Osteoblast (primary cell): Measurements from ENCODE around the gene PPP4R3B. TPM values are rescaled to one million over a fixed set of nuclear protein-coding genes. Genes with fewer than 3 reads are reported as not detected.
"Not testable (repeated sequence)": the region's sequence is repeated elsewhere in the genome, so short reads cannot be mapped to it uniquely, and the experiment has no call there.

Source experiments
- DNase-seq: peaks from one replicate; pipeline ENCODE4 v3.0.0; 2011; ENCODE audit warnings: low spot score, mixed read lengths; ENCODE audit not compliant: insufficient read length; ENCODE audit errors: missing footprints
- H2AFZ ChIP-seq: 2 replicates; pipeline ENCODE4 v1.6.0; 2011; ENCODE audit warnings: mild to moderate bottlenecking, low read length
- H3K27ac ChIP-seq: 2 replicates; pipeline ENCODE4 v1.5.1; 2011; ENCODE audit warnings: mild to moderate bottlenecking, low read depth, low read length, moderate library complexity
- H3K27me3 ChIP-seq: 2 replicates; pipeline ENCODE4 v1.6.0; 2012; ENCODE audit warnings: mild to moderate bottlenecking, control low read depth, inconsistent platforms, low read length, moderate library complexity; ENCODE audit not compliant: insufficient read depth
- H3K36me3 ChIP-seq: 2 replicates; pipeline ENCODE4 v1.5.1; 2011; ENCODE audit warnings: mild to moderate bottlenecking, low read length, control low read depth, moderate library complexity; ENCODE audit not compliant: insufficient read depth
- H3K4me1 ChIP-seq: 2 replicates; pipeline ENCODE4 v1.5.1; 2011; ENCODE audit warnings: mild to moderate bottlenecking, low read length, control low read depth, moderate library complexity; ENCODE audit not compliant: insufficient read depth
- H3K4me2 ChIP-seq: 2 replicates; pipeline ENCODE4 v1.6.0; 2011; ENCODE audit warnings: mild to moderate bottlenecking, low read length; ENCODE audit not compliant: insufficient read depth
- H3K4me3 ChIP-seq: fragments of 200-600 bp; sonication (generic); 3 replicates; pipeline ENCODE4 v1.5.1; 2012; ENCODE audit warnings: mild to moderate bottlenecking, low read length, inconsistent platforms; ENCODE audit not compliant: insufficient read depth
- H3K79me2 ChIP-seq: 2 replicates; pipeline ENCODE4 v1.6.0; 2012; ENCODE audit warnings: mild to moderate bottlenecking, low read length, control low read depth, inconsistent platforms; ENCODE audit not compliant: insufficient read depth
- H3K9me3 ChIP-seq: 2 replicates; pipeline ENCODE4 v1.5.1; 2011; ENCODE audit warnings: low read depth, low read length, control low read depth
- H4K20me1 ChIP-seq: 2 replicates; pipeline ENCODE4 v1.6.0; 2012; ENCODE audit warnings: mild to moderate bottlenecking, low read length, control low read depth; ENCODE audit not compliant: insufficient read depth
- CTCF ChIP-seq: IDR thresholded peaks from 2 replicates; pipeline ENCODE4 v1.5.1; 2011; ENCODE audit warnings: mild to moderate bottlenecking, low read depth, low read length, moderate library complexity; ENCODE audit errors: extremely low read depth
- total RNA-seq: library from RNA; depleted of rRNA; stranded (reverse); fragments of >200 nt; gene quantifications from 2 replicates; pipeline ENCODE4 v1.2.3, GENCODE V29; 2012

PPP4R3B gene
- total RNA-seq, 1 donor = 37.6 TPM

GRCh38 chr2:55581874-55582547, 35.4 kb downstream of the PPP4R3B start:
- Histone ChIP-seq H3K27me3 (no peaks in the 10 kb centered on the region), H3K9me3 (no peaks in the 10 kb centered on the region), H3K27ac (peak overlapping the region; percentile 38), H3K4me3 (no peak overlapping the region), H3K4me1 (peaks cover 32% of the 10 kb centered on the region), H2AFZ (no peak overlapping the region), H3K4me2 (no peak overlapping the region), H3K79me2 (peaks cover 14% of the 10 kb centered on the region), H4K20me1 (no peaks in the 10 kb centered on the region), H3K36me3 (peaks cover 10% of the 10 kb centered on the region)
- no peak for TF ChIP-seq CTCF
- no peak for DNase-seq

GRCh38 chr2:55581435-55581834, 36.0 kb downstream of the PPP4R3B start:
- Histone ChIP-seq H3K4me2 (no peak overlapping the region), H4K20me1 (no peaks in the 10 kb centered on the region), H3K27ac (peak overlapping the region; percentile 38), H3K4me1 (peaks cover 30% of the 10 kb centered on the region), H3K27me3 (no peaks in the 10 kb centered on the region), H3K9me3 (no peaks in the 10 kb centered on the region), H3K79me2 (peaks cover 14% of the 10 kb centered on the region), H2AFZ (no peak overlapping the region), H3K36me3 (peaks cover 10% of the 10 kb centered on the region), H3K4me3 (no peak overlapping the region)
- TF ChIP-seq CTCF = peak; percentile 26
- no peak for DNase-seq

- H3K4me1 ChIP-seq, H2AFZ ChIP-seq, H3K9me3 ChIP-seq, H4K20me1 ChIP-seq, DNase-seq, H3K27me3 ChIP-seq, H3K4me3 ChIP-seq, H3K27ac ChIP-seq, H3K79me2 ChIP-seq, H3K4me2 ChIP-seq: not testable (repeated sequence)
- H3K36me3 ChIP-seq = peaks cover 31% of the 10 kb centered on the region
Measured at GRCh38 chr2:55569002-55569401, 48.4 kb downstream of the PPP4R3B start.

GRCh38 chr2:55567298-55567697, 50.1 kb downstream of the PPP4R3B start:
- no peak overlapping the region for H3K27ac ChIP-seq
- H2AFZ ChIP-seq = no peak overlapping the region
- no peaks in the 10 kb centered on the region for H3K9me3 ChIP-seq
- H4K20me1 ChIP-seq = peaks cover 2% of the 10 kb centered on the region
- DNase-seq = no peak
- no peak overlapping the region for H3K4me3 ChIP-seq
- H3K27me3 ChIP-seq = no peaks in the 10 kb centered on the region
- no peaks in the 10 kb centered on the region for H3K79me2 ChIP-seq
- TF ChIP-seq CTCF = no peak
- H3K4me2 ChIP-seq = no peak overlapping the region
- H3K36me3 ChIP-seq = peaks cover 41% of the 10 kb centered on the region
- H3K4me1 ChIP-seq = no peaks in the 10 kb centered on the region
